PC-3 (cell line): ENCODE results near the gene CABP1.

Experiments
- CTCF ChIP-seq: fragments of 300-600 bp; sonication (generic); conservative IDR thresholded peaks from 2 replicates; pipeline ENCODE4 v1.5.1; 2017; ENCODE audit warnings: antibody characterized with exemption, low read depth, mild to moderate bottlenecking, low read length
- EZH2 ChIP-seq: fragments of 300-600 bp; sonication (generic); IDR thresholded peaks from one replicate; pipeline ENCODE4 v1.6.1; 2017; ENCODE audit warnings: antibody characterized with exemption, mild to moderate bottlenecking, low read length; ENCODE audit not compliant: unreplicated experiment
- EZH2phosphoT487 ChIP-seq: fragments of 300-600 bp; sonication (generic); IDR thresholded peaks from 2 replicates; pipeline ENCODE4 v1.6.1; 2018; ENCODE audit warnings: mild to moderate bottlenecking, antibody characterized with exemption, low read length, borderline replicate concordance

- TF ChIP-seq CTCF: no peak
- TF ChIP-seq EZH2: no peak
- no peak for TF ChIP-seq EZH2phosphoT487
These were observed 37.5 kb downstream of the CABP1 start for GRCh38 chr12:120677765-120678473.
